OCI-LY3 (cell line): ENCODE measurements around the gene FAM107B.

Experiments
- H2AFZ ChIP-seq: fragments of 200-600, 300-600 bp; shearing (Covaris generic); 2 replicates; pipeline ENCODE4 v1.6.0; 2014; ENCODE audit warnings: antibody characterized with exemption, low read depth, low read length
- H3K27ac ChIP-seq: fragments of 200-600, 300-600 bp; sonication (generic); 2 replicates; pipeline ENCODE4 v1.5.1; 2014; ENCODE audit warnings: mild to moderate bottlenecking, low read length, moderate library complexity, mixed read lengths
- H3K27me3 ChIP-seq: fragments of 200-600, 300-600 bp; sonication (generic); 2 replicates; pipeline ENCODE4 v1.6.1; 2014; ENCODE audit warnings: low read depth, low read length, mixed read lengths
- H3K36me3 ChIP-seq: fragments of 200-600, 300-600 bp; sonication (generic); replicated peaks from 2 replicates; pipeline ENCODE3; 2014; ENCODE audit warnings: low read depth, low read length, mixed read lengths
- H3K4me1 ChIP-seq: fragments of 300-600, 200-600 bp; sonication (generic); 2 replicates; pipeline ENCODE4 v1.6.1; 2014; ENCODE audit warnings: low read length, mixed read lengths
- H3K4me2 ChIP-seq: fragments of 200-600, 300-600 bp; sonication (generic); 2 replicates; pipeline ENCODE4 v1.6.1; 2014; ENCODE audit warnings: low read length, mixed read lengths
- H3K4me3 ChIP-seq: fragments of 300-600, 200-600 bp; sonication (generic); 2 replicates; pipeline ENCODE4 v1.5.1; 2014; ENCODE audit warnings: antibody characterized with exemption, mild to moderate bottlenecking, low read length, moderate library complexity
- H3K79me2 ChIP-seq: fragments of 300-600, 200-600 bp; shearing (Covaris generic); 2 replicates; pipeline ENCODE4 v1.6.1; 2014; ENCODE audit warnings: mild to moderate bottlenecking, low read length, mixed read lengths
- H3K9ac ChIP-seq: fragments of 300-600, 200-600 bp; shearing (Covaris generic); 2 replicates; pipeline ENCODE4 v1.6.0; 2014; ENCODE audit warnings: mild to moderate bottlenecking, low read length, moderate library complexity
- H3K9me3 ChIP-seq: fragments of 200-600, 300-600 bp; shearing (Covaris generic); 2 replicates; pipeline ENCODE4 v1.6.1; 2014; ENCODE audit warnings: low read length, mixed read lengths; ENCODE audit not compliant: insufficient read depth
- H4K20me1 ChIP-seq: fragments of 200-600, 300-600 bp; sonication (generic); 2 replicates; pipeline ENCODE4 v1.6.1; 2016; ENCODE audit warnings: low read length, mixed read lengths; ENCODE audit not compliant: insufficient read depth
- CTCF ChIP-seq: fragments of 200-600, 300-600 bp; sonication (generic); IDR thresholded peaks from 2 replicates; pipeline ENCODE4 v1.5.1; 2014; ENCODE audit warnings: antibody characterized with exemption, low read length, low read depth
- EZH2phosphoT487 ChIP-seq: fragments of 200-600 bp; shearing (Covaris generic); IDR thresholded peaks from 2 replicates; pipeline ENCODE4 v1.6.1; 2018; ENCODE audit warnings: antibody characterized with exemption, mixed run types, low read depth

FAM107B gene

GRCh38 chr10:14470920-14471319 lies 303.8 kb downstream of the FAM107B start:
- no peak overlapping the region for H3K4me2 ChIP-seq
- H3K27ac ChIP-seq: no peak overlapping the region
- no peak overlapping the region for H2AFZ ChIP-seq
- H3K4me1 ChIP-seq: no peaks in the 10 kb centered on the region
- H3K27me3 ChIP-seq: peaks cover 25% of the 10 kb centered on the region
- no peak overlapping the region for H3K4me3 ChIP-seq
- H3K79me2 ChIP-seq: no peaks in the 10 kb centered on the region
- no peaks in the 10 kb centered on the region for H3K36me3 ChIP-seq
- no peak for TF ChIP-seq EZH2phosphoT487
- TF ChIP-seq CTCF: no peak
- H4K20me1 ChIP-seq: no peaks in the 10 kb centered on the region
- H3K9ac ChIP-seq: no peak overlapping the region
- no peaks in the 10 kb centered on the region for H3K9me3 ChIP-seq

- no peaks in the 10 kb centered on the region for H3K79me2 ChIP-seq
- no peak overlapping the region for H3K4me3 ChIP-seq
Measured at GRCh38 chr10:14468726-14469125, 306.0 kb downstream of the FAM107B start.

More at GRCh38 chr10:14468726-14469125, 306.0 kb downstream of the FAM107B start:
- Histone ChIP-seq H3K4me2 (no peak overlapping the region), H3K27me3 (peaks cover 25% of the 10 kb centered on the region), H3K9me3 (no peaks in the 10 kb centered on the region), H3K27ac (no peak overlapping the region), H2AFZ (no peak overlapping the region), H4K20me1 (no peaks in the 10 kb centered on the region), H3K4me1 (no peaks in the 10 kb centered on the region), H3K9ac (no peak overlapping the region), H3K36me3 (no peaks in the 10 kb centered on the region)
- TF ChIP-seq CTCF (no peak), EZH2phosphoT487 (no peak)
